GM21717 (cell line): ENCODE measurements around the gene SYT15.
"Not testable (repeated sequence)": the region's sequence is repeated elsewhere in the genome, so short reads cannot be mapped to it uniquely, and the experiment has no call there.

ENCODE experiments used
- ATAC-seq: cut with Tn5 transposase; IDR thresholded peaks from one replicate; pipeline ENCODE4 v1.9.1; 2021; ENCODE audit warnings: mild to moderate bottlenecking, moderate library complexity; ENCODE audit not compliant: unreplicated experiment

The SYT15 gene

DNA sequence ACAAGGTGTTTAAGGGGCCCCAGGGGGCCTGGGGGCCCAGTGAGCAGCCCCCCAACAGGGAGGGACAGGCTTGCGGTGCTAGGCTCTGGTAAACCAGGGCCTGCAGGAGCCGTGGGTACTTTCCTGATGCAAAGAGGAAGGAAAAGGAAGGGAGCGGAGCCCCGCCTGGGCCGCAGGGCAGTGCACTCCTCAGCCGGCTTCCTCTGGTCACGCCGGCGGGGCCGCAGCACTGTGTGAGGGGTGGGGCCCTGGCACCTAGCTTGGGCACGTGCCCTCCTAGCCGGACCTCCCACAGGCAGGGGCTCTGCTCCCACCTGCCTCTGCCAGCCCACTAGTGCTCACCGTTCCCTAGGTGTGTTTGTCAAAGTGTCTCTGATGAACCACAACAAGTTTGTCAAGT is 6.3 kb downstream of the SYT15 start:
- ATAC-seq = not testable (repeated sequence)

- not testable (repeated sequence) for ATAC-seq
Observed at GRCh38 chr10:46587546-46587945, 8.6 kb downstream of the SYT15 start.

DNA sequence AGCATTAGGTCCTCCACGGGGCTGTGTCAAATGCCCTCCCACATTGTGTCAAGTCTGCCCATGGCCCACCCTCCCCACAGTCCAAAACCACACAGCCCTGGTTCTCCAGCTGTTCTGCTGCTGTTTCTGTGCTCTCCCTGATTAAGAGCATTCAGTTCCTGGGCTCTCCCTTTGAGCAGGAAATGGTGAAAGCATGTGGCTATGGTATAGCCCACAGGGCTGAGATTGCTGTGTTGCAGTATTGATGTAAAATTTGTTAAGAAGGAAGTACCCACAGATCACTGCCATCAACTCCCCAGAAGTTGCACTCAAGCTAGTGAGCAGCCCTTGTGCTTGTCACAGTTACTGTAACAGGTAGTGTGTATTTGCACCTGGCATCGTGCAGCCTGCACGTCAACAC is 9.3 kb downstream of the SYT15 start:
- not testable (repeated sequence) for ATAC-seq

GRCh38 chr10:46589589-46589988 is 10.7 kb downstream of the SYT15 start:
- not testable (repeated sequence) for ATAC-seq

- not testable (repeated sequence) for ATAC-seq
Observed at GRCh38 chr10:46591053-46591452, 12.1 kb downstream of the SYT15 start.

DNA sequence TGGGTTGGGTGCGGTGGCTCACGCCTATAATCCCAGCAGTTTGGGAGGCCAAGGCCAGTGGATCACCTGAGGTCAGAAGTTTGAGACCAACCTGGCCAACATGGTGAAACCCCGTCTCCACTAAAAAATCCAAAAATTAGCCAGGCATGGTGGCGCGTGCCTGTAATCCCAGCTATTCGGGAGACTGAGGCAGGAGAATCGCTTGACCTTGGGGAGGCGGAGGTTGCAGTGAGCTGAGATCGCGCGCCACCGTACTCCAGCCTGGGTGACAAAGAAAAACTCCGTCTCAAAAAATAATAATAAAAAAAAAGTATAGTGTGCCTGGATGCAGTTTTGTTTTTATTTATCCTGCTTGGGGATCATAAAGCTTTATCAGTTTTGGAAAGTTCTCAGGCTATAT is 14.4 kb downstream of the SYT15 start:
- not testable (repeated sequence) for ATAC-seq

DNA sequence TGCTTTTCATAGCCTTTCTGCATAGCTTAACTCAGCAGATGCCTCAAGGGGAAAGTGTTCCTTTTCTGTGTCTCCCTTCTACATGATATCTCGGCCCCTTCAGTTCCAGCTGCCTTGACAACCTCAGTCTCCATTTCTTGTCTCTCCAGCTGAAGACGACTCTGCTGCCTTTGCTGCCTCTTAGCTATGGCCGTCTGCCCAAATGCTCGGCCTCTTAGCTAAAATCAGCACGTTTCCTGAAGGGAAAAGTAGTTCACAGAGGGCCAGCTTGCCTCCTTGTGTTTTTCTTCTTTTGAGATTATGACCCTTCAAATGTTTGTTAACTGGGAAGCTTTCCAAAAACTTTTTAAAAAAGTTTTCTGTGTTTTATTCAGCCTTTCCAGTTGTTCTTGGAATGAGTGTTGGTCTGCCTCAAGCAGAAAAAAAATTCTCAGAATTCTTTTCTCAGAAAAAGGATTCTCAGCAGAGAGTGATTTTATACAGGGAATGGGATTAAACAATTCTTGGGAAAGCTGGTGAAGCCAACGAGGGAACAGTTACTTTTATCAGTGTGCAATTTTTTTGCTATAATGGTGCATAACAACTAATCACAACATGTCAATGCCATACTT is 15.6 kb downstream of the SYT15 start:
- ATAC-seq = not testable (repeated sequence)

GRCh38 chr10:46596570-46596969 is 17.6 kb downstream of the SYT15 start:
- not testable (repeated sequence) for ATAC-seq

GRCh38 chr10:46597616-46598246 is 18.8 kb downstream of the SYT15 start:
- ATAC-seq = peak; percentile 61

DNA sequence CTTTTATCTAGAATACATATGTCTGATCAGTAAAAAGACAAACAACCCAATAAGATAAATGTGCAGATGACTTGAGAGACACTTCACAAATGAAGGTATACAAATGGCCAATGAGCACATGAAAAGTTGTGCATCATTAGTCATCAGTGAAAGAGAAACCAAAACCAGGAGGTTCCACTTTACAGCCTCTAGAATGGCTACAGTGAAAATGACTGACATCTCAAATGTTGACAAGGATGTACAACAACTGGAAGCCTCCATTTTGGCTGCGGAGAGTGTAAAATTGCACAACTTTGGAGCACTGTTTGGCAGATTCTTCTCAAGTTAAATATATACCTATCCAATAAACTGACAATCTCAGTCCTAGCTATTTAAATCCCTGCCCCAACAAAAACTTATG is 21.6 kb downstream of the SYT15 start:
- peak; percentile 65 for ATAC-seq

GRCh38 chr10:46615540-46615939 is 36.6 kb downstream of the SYT15 start:
- ATAC-seq = not testable (repeated sequence)

- ATAC-seq = not testable (repeated sequence)
Observed at GRCh38 chr10:46616227-46616626, 37.3 kb downstream of the SYT15 start.

DNA sequence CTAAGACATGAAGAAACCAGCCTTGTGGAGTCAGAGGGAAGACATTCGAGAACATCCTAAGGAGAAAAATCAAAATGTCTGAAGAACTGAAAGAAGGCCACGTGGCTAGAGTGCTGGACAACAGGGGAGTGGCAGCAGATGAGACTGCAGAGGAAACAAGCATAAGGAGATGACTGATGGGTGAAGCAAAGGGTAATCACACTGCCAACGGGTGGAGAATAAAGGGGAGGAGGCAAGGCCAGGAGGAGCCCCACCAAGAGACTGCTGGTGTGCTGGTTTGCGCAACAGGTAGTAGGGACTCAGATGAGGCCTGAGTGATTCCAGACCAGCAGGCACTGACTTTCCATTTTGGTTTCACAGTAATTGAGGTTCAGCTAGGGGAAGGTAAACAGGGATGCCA is 38.2 kb downstream of the SYT15 start:
- not testable (repeated sequence) for ATAC-seq

GRCh38 chr10:46617913-46618312 is 39.0 kb downstream of the SYT15 start:
- ATAC-seq = not testable (repeated sequence)

- not testable (repeated sequence) for ATAC-seq
Observed at GRCh38 chr10:46623899-46624654, 45.1 kb downstream of the SYT15 start.

GRCh38 chr10:46629805-46630204 is 50.9 kb downstream of the SYT15 start:
- not testable (repeated sequence) for ATAC-seq

- ATAC-seq = not testable (repeated sequence)
Observed at GRCh38 chr10:46630816-46631215, 51.9 kb downstream of the SYT15 start.

DNA sequence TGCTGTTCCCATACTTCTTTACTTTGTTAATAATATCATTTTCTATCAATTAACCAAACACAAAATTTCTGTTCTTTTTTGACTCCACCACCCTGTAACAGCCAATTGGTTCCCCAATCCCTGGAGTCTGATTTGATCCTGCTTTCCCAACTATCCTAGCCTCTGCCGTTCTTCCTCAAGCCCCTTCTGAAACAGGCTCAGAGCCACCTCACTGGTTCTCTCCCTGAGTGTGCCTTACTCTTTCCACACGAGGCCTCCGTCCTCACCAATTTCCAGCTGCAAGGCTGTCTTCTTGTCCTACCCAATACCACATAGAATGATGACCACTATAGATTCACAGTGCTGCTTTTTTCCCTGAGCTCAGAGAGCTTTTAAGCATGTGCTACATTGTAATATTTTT is 52.8 kb downstream of the SYT15 start:
- ATAC-seq = not testable (repeated sequence)

- ATAC-seq = not testable (repeated sequence)
Observed at GRCh38 chr10:46634698-46635097, 55.8 kb downstream of the SYT15 start.

GRCh38 chr10:46635364-46635959 is 56.5 kb downstream of the SYT15 start:
- peak; percentile 81 for ATAC-seq

DNA sequence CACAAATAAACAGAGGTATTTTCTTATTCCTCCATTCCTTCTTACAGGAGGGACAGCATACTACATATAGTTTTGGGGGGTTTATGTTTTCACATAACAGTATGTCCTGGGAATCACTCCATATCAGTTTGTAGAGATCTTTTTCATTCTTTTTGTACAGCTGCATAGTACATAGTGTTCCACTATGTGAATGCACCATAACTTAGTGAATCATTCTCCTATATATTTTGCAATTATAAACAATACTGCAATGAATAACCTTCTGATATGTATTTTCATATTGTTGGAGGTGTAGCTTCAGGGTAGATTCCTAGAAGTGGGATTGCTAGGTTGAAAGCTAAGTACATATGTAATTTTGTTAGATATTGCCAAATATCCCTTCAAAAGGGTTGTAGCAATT is 61.1 kb downstream of the SYT15 start:
- ATAC-seq = not testable (repeated sequence)
